Measurements from ENCODE around the gene TXNDC17.
"Not testable (repeated sequence)": the region's sequence is repeated elsewhere in the genome, so short reads cannot be mapped to it uniquely, and the experiment has no call there.

DNA sequence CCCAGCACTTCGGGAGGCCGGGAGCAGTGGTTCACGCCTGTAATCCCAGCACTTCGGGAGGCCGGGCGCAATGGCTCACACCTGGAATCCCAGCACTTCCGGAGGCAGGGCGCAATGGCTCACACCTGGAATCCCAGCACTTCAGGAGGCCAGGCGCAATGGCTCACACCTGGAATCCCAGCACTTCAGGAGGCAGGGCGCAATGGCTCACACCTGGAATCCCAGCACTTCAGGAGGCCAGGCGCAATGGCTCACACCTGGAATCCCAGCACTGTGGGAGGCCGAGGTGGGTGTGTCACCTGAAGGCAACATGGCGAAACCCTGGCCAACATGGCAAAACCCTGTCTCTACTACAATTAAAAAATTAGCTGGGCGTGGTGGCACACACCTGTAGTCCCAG lies 47.5 kb upstream of the TXNDC17 start:
- not testable (repeated sequence) for TF ChIP-seq FOXM1 (IDR thresholded peaks at IDR 0.05; ENCODE audit: borderline replicate concordance); FOXK2 (IDR thresholded peaks at IDR 0.05); L3MBTL2 (conservative IDR thresholded peaks at IDR 0.05); SP1 (IDR thresholded peaks at IDR 0.05); BHLHE40 (IDR thresholded peaks at IDR 0.05; ENCODE audit: borderline replicate concordance); CTBP1 (IDR thresholded peaks at IDR 0.05; ENCODE audit: borderline replicate concordance); FOXA1 (IDR thresholded peaks at IDR 0.05); ZNF384 (IDR thresholded peaks at IDR 0.05); SUZ12 (IDR thresholded peaks at IDR 0.05); HDGF (IDR thresholded peaks at IDR 0.05; ENCODE audit: borderline replicate concordance); ARNT (IDR thresholded peaks at IDR 0.05); ELF4 (IDR thresholded peaks at IDR 0.05); NFRKB (IDR thresholded peaks at IDR 0.05)
- TF ChIP-seq, protein P1, sequence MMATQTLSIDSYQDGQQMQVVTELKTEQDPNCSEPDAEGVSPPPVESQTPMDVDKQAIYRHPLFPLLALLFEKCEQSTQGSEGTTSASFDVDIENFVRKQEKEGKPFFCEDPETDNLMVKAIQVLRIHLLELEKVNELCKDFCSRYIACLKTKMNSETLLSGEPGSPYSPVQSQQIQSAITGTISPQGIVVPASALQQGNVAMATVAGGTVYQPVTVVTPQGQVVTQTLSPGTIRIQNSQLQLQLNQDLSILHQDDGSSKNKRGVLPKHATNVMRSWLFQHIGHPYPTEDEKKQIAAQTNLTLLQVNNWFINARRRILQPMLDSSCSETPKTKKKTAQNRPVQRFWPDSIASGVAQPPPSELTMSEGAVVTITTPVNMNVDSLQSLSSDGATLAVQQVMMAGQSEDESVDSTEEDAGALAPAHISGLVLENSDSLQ (IDR thresholded peaks at IDR 0.05), result not testable (repeated sequence)
